Activated CD4-positive, alpha-beta T cell treated with anti-CD3 and anti-CD28 coated beads, Interleukin-2, amount 50 U/mL, for 16 hours (primary cell): ENCODE data around the gene HIVEP3.
A peak's percentile ranks its signal among the peaks of the same experiment; 100 is the strongest.

Source experiments
- DNase-seq: peaks from one replicate; pipeline ENCODE4 v3.0.0-alpha.2; 2020

HIVEP3 gene

GRCh38 chr1:41724926-41725325 is 193.8 kb downstream of the HIVEP3 start:
- DNase-seq, result no peak

- DNase-seq, result no peak
These were observed 194.5 kb downstream of the HIVEP3 start for GRCh38 chr1:41724248-41724647.

- no peak for DNase-seq
These were observed 194.9 kb downstream of the HIVEP3 start for GRCh38 chr1:41723786-41724185.

GRCh38 chr1:41722184-41722583 is 196.5 kb downstream of the HIVEP3 start:
- DNase-seq, result no peak

GRCh38 chr1:41720861-41721410 is 197.8 kb downstream of the HIVEP3 start:
- DNase-seq, result peak; percentile 32

GRCh38 chr1:41719590-41719989 is 199.1 kb downstream of the HIVEP3 start:
- DNase-seq, result no peak

- DNase-seq, result no peak
These were observed 199.6 kb downstream of the HIVEP3 start for GRCh38 chr1:41719128-41719527.

GRCh38 chr1:41718497-41718896 is 200.2 kb downstream of the HIVEP3 start:
- DNase-seq, result no peak

- DNase-seq, result no peak
These were observed 202.3 kb downstream of the HIVEP3 start for GRCh38 chr1:41716188-41717130.

- DNase-seq, result no peak
These were observed 203.2 kb downstream of the HIVEP3 start for GRCh38 chr1:41715441-41716095.

GRCh38 chr1:41714638-41715389 is 203.9 kb downstream of the HIVEP3 start:
- DNase-seq, result no peak

GRCh38 chr1:41713557-41714327 is 205.0 kb downstream of the HIVEP3 start:
- DNase-seq, result no peak

- DNase-seq, result no peak
These were observed 205.6 kb downstream of the HIVEP3 start for GRCh38 chr1:41713141-41713540.

- DNase-seq, result no peak
These were observed 206.0 kb downstream of the HIVEP3 start for GRCh38 chr1:41712695-41713094.

- DNase-seq, result no peak
These were observed 206.6 kb downstream of the HIVEP3 start for GRCh38 chr1:41712081-41712480.

- DNase-seq, result no peak
These were observed 207.1 kb downstream of the HIVEP3 start for GRCh38 chr1:41711581-41711980.

GRCh38 chr1:41710980-41711379 is 207.7 kb downstream of the HIVEP3 start:
- DNase-seq, result no peak

GRCh38 chr1:41709873-41710272 is 208.8 kb downstream of the HIVEP3 start:
- DNase-seq, result no peak

- no peak for DNase-seq
These were observed 209.4 kb downstream of the HIVEP3 start for GRCh38 chr1:41709331-41709730.

- DNase-seq, result no peak
These were observed 210.4 kb downstream of the HIVEP3 start for GRCh38 chr1:41708332-41708731.

- DNase-seq, result no peak
These were observed 210.9 kb downstream of the HIVEP3 start for GRCh38 chr1:41707793-41708192.

- DNase-seq, result no peak
These were observed 212.9 kb downstream of the HIVEP3 start for GRCh38 chr1:41705798-41706197.
